ENCODE data around the gene RABGGTB.

GRCh38 chr1:75812065-75812464, 26.0 kb downstream of the RABGGTB start:
- TF ChIP-seq GATA2 (IDR thresholded peaks at IDR 0.05; ENCODE audit: low read depth, low read length) (no peak), GATA3 (IDR thresholded peaks at IDR 0.05; ENCODE audit: low read depth, low read length) (no peak)

Data from SH-SY5Y (cell line).